GM10248 (cell line): ENCODE results near the gene BAG5.

Source experiments
- CTCF ChIA-PET: fragments of 300-600 bp; sonication (Branson Sonifier 250); formaldehyde crosslinking; extraction: SDS; loops from one replicate; lab custom pipeline; 2021; ENCODE audit warnings: antibody characterized with exemption; lab: Yijun Ruan, JAX
- POLR2A ChIA-PET: fragments of 350-650 bp; sonication (Branson Sonifier 250); formaldehyde crosslinking; extraction: SDS; loops from one replicate; lab custom pipeline; 2020; ENCODE audit warnings: antibody characterized with exemption; lab: Yijun Ruan, JAX
- DNase-seq: peaks from one replicate; pipeline ENCODE4 v3.0.0; 2012; ENCODE audit errors: extremely low spot score
- CTCF ChIP-seq: IDR thresholded peaks from 2 replicates; pipeline ENCODE4 v1.5.1; 2012; ENCODE audit warnings: mild to moderate bottlenecking, low read depth; ENCODE audit errors: extremely low read depth, missing control alignments, control extremely low read depth

The BAG5 gene

GRCh38 chr14:103532216-103533136, 30.0 kb downstream of the BAG5 start:
- POLR2A ChIA-PET: no interaction called here
- CTCF ChIA-PET: interaction anchor here (2.1 to 7.2 kb wide), 3 partner anchors 14 to 20 kb away, joined by 7 to 69 read pairs (median 11); no protein-coding TSS in a partner anchor
- DNase-seq: no peak
- TF ChIP-seq CTCF: no peak

GRCh38 chr14:103531421-103532215, 30.8 kb downstream of the BAG5 start:
- ChIA-PET CTCF (interaction anchor here (0.9 to 7.2 kb wide), 6 partner anchors 7 to 31 kb away, joined by 3 to 69 read pairs (median 6); no protein-coding TSS in a partner anchor), POLR2A (no interaction called here)
- TF ChIP-seq CTCF: no peak
- no peak for DNase-seq

- ChIA-PET CTCF (interaction anchor here (0.9 to 7.2 kb wide), 6 partner anchors 8 to 31 kb away, joined by 3 to 69 read pairs (median 6); no protein-coding TSS in a partner anchor), POLR2A (interaction anchor here (0.5 kb wide), 1 partner anchor 28 kb away, joined by 3 read pairs; no protein-coding TSS in a partner anchor)
- TF ChIP-seq CTCF: no peak
- DNase-seq: no peak
Observed at GRCh38 chr14:103530831-103531230, 31.6 kb downstream of the BAG5 start.

GRCh38 chr14:103530390-103530789, 32.1 kb downstream of the BAG5 start:
- ChIA-PET POLR2A (no interaction called here), CTCF (interaction anchor here (0.9 to 7.2 kb wide), 5 partner anchors 8 to 30 kb away, joined by 3 to 69 read pairs (median 4); no protein-coding TSS in a partner anchor)
- TF ChIP-seq CTCF: no peak
- DNase-seq: no peak

- ChIA-PET CTCF (interaction anchor here (0.8 to 7.2 kb wide), 4 partner anchors 8 to 17 kb away, joined by 3 to 69 read pairs (median 7); no protein-coding TSS in a partner anchor), POLR2A (interaction anchor here (0.6 to 1.0 kb wide), 2 partner anchors 9 to 162 kb away, joined by 3 to 7 read pairs; no protein-coding TSS in a partner anchor)
- DNase-seq: no peak
- no peak for TF ChIP-seq CTCF
Observed at GRCh38 chr14:103529383-103530365, 32.8 kb downstream of the BAG5 start.
